IMR-90 (cell line): ENCODE data around the gene HSPB6. TPM values are rescaled to one million over a fixed set of nuclear protein-coding genes. Genes with fewer than 3 reads are reported as not detected.

Experiments
- ATAC-seq: fragments of 200-7000 bp; cut with Tn5 transposase; 2 replicates; pipeline ENCODE4 v1.9.1; 2020; ENCODE audit warnings: low read depth, mild to moderate bottlenecking, moderate library complexity
- BruUV-seq: library from RNA; stranded (reverse); fragments of 400-500 nt; replicated peaks from 2 replicates; lab custom pipeline; 2021; lab: Mats Ljungman, UMichigan
- CTCF ChIA-PET: fragments of 300-600 bp; formaldehyde crosslinking; extraction: SDS; loops from one replicate; lab custom pipeline; 2021; ENCODE audit warnings: antibody characterized with exemption; lab: Yijun Ruan, JAX
- POLR2A ChIA-PET: fragments of 300-600 bp; sonication (Branson Sonifier 250); formaldehyde crosslinking; loops from one replicate; lab custom pipeline; 2022; ENCODE audit warnings: antibody characterized with exemption; ENCODE audit not compliant: unreplicated experiment; lab: Charles Lee
- DNase-seq: peaks from one replicate; pipeline ENCODE4 v3.0.0; 2013
- H2AFZ ChIP-seq: replicated peaks from 2 replicates; pipeline ENCODE3; 2013; ENCODE audit warnings: low read length, mild to moderate bottlenecking; ENCODE audit not compliant: poor library complexity
- H2AK5ac ChIP-seq: 2 replicates; pipeline ENCODE4 v1.6.1; 2013; ENCODE audit warnings: low read depth, low read length, inconsistent platforms
- H2AK9ac ChIP-seq: replicated peaks from 2 replicates; pipeline ENCODE3; 2013; ENCODE audit warnings: mild to moderate bottlenecking, low read depth, low read length, moderate library complexity; ENCODE audit not compliant: poor library complexity
- H2BK120ac ChIP-seq: 2 replicates; pipeline ENCODE4 v1.6.1; 2013; ENCODE audit warnings: low read depth, low read length, inconsistent platforms
- H2BK15ac ChIP-seq: 3 replicates; pipeline ENCODE4 v1.6.1; 2013; ENCODE audit warnings: low read depth, low read length, inconsistent platforms
- H2BK20ac ChIP-seq: 2 replicates; pipeline ENCODE4 v1.6.1; 2013; ENCODE audit warnings: low read depth, mild to moderate bottlenecking, inconsistent platforms, low read length, moderate library complexity
- H2BK5ac ChIP-seq: 2 replicates; pipeline ENCODE4 v1.6.1; 2013; ENCODE audit warnings: mild to moderate bottlenecking, low read depth, low read length, inconsistent platforms; ENCODE audit not compliant: poor library complexity, severe bottlenecking
- H3K14ac ChIP-seq: replicated peaks from 2 replicates; pipeline ENCODE4 v1.6.1; 2013; ENCODE audit warnings: low read depth, low read length, inconsistent platforms
- H3K18ac ChIP-seq: 2 replicates; pipeline ENCODE4 v1.6.1; 2013; ENCODE audit warnings: low read depth, low read length, control low read depth
- H3K23ac ChIP-seq: 2 replicates; pipeline ENCODE4 v1.6.1; 2013; ENCODE audit warnings: low read depth, low read length, inconsistent platforms
- H3K27ac ChIP-seq: 2 replicates; pipeline ENCODE4 v1.5.1; 2013; ENCODE audit warnings: mild to moderate bottlenecking, control low read depth, low read length; ENCODE audit not compliant: insufficient read depth
- H3K27me3 ChIP-seq: 2 replicates; pipeline ENCODE4 v1.6.1; 2013; ENCODE audit warnings: low read length; ENCODE audit not compliant: control insufficient read depth, insufficient read depth
- H3K36me3 ChIP-seq: 2 replicates; pipeline ENCODE4 v1.6.1; 2013; ENCODE audit warnings: low read length, mixed read lengths; ENCODE audit not compliant: control insufficient read depth, insufficient read depth
- H3K4ac ChIP-seq: 2 replicates; pipeline ENCODE4 v1.6.1; 2013; ENCODE audit warnings: low read depth, low read length, inconsistent platforms
- H3K4me1 ChIP-seq: 2 replicates; pipeline ENCODE4 v1.6.1; 2013; ENCODE audit warnings: low read length, mixed read lengths; ENCODE audit not compliant: control insufficient read depth, insufficient read depth
- H3K4me2 ChIP-seq: 2 replicates; pipeline ENCODE4 v1.6.1; 2013; ENCODE audit warnings: low read depth, mild to moderate bottlenecking, control low read depth, low read length, moderate library complexity
- H3K4me3 ChIP-seq: 2 replicates; pipeline ENCODE4 v1.5.1; 2013; ENCODE audit warnings: low read depth, mild to moderate bottlenecking, control low read depth, low read length, moderate library complexity; ENCODE audit not compliant: insufficient read depth
- H3K56ac ChIP-seq: 2 replicates; pipeline ENCODE4 v1.6.1; 2013; ENCODE audit warnings: low read length, inconsistent platforms; ENCODE audit not compliant: insufficient read depth; ENCODE audit errors: extremely low read depth
- H3K79me1 ChIP-seq, 2 experiments: 2 replicates each; pipeline ENCODE4 v1.6.1; 2013; ENCODE audit warnings: low read length in 2 of 2, inconsistent platforms in 1 of 2, low read depth in 1 of 2
- H3K9ac ChIP-seq: 2 replicates; pipeline ENCODE4 v1.6.1; 2013; ENCODE audit warnings: low read depth, low read length, control low read depth
- H3K9me1 ChIP-seq: 2 replicates; pipeline ENCODE4 v1.6.1; 2013; ENCODE audit warnings: low read length, inconsistent platforms; ENCODE audit not compliant: insufficient read depth
- H3K9me3 ChIP-seq: 2 replicates; pipeline ENCODE4 v1.6.1; 2013; ENCODE audit warnings: low read length; ENCODE audit not compliant: control insufficient read depth, insufficient read depth
- H4K20me1 ChIP-seq: 2 replicates; pipeline ENCODE4 v1.6.1; 2013; ENCODE audit warnings: low read length, inconsistent platforms; ENCODE audit not compliant: insufficient read depth
- H4K5ac ChIP-seq: 2 replicates; pipeline ENCODE4 v1.6.1; 2013; ENCODE audit warnings: mild to moderate bottlenecking, low read depth, low read length, control low read depth
- H4K8ac ChIP-seq, 2 experiments: 2 replicates each; pipeline ENCODE4 v1.6.1; 2013; ENCODE audit warnings: low read depth in 2 of 2, low read length in 2 of 2, control low read depth in 1 of 2, inconsistent platforms in 1 of 2
- H4K91ac ChIP-seq: 2 replicates; pipeline ENCODE4 v1.6.1; 2013; ENCODE audit warnings: low read depth, low read length, inconsistent platforms; ENCODE audit not compliant: insufficient read depth
- BHLHE40 ChIP-seq: fragments of 150-350 bp; IDR thresholded peaks from 2 replicates; pipeline ENCODE4 v1.6.1; 2016; ENCODE audit warnings: mild to moderate bottlenecking, low read depth, low read length
- WGBS, 2 experiments: methylation state at CpG; one replicate each; pipeline versions ENCODE4 v1.1.5 to v1.1.7; 2013; ENCODE audit warnings: missing lambda C conversion rate in 2 of 2; ENCODE audit not compliant: insufficient read length in 1 of 2; ENCODE audit errors: extremely low coverage in 2 of 2; 5-methylcytosine and 5-hydroxymethylcytosine counted together
- dilution Hi-C: fragments of 300-500 bp; cut with HindIII; formaldehyde crosslinking; loops from one replicate; pipeline ENCODE4 v1.14.3; 2018; ENCODE audit warnings: low sequenced_read_pairs; ENCODE audit not compliant: unreplicated experiment
- in situ Hi-C: fragments of 300-500 bp; cut with MboI; formaldehyde crosslinking; loops from 3 replicates; pipeline ENCODE4 v1.14.3; 2019; ENCODE audit warnings: low sequenced_read_pairs, inconsistent platforms, mixed read lengths
- intact Hi-C: fragments of 100-400 bp; cut with micrococcal nuclease; formaldehyde crosslinking; loops from 2 replicates; pipeline ENCODE4 v1.10.0; 2022
- polyA plus RNA-seq, 3 experiments: library from polyadenylated mRNA; depleted of rRNA; stranded (reverse); fragments of >200 nt; gene quantifications; 2 replicates each; pipeline ENCODE4 v1.2.3, GENCODE V29; 2012; ENCODE audit warnings: low replicate concordance in 1 of 3
- total RNA-seq: library from RNA; depleted of rRNA; stranded (reverse); fragments of >200 nt; gene quantifications from 2 replicates; pipeline ENCODE4 v1.2.3, GENCODE V29; 2012

HSPB6 gene
- total and polyA plus RNA-seq, 2 of the 4 experiments (the other 2 are of a cell fraction): 5.7 to 206 TPM

GRCh38 chr19:35730326-35730725, 26.5 kb downstream of the HSPB6 start:
- no peaks in the 10 kb centered on the region for H3K9me1 ChIP-seq
- no peak overlapping the region for H3K4me3 ChIP-seq
- peaks cover 93% of the 10 kb centered on the region for H3K36me3 ChIP-seq
- H3K4ac ChIP-seq: no peak overlapping the region
- peaks cover 0 to 21% of the 10 kb centered on the region in 2 experiments; a peak in 3 of 4 replicates for H3K79me1 ChIP-seq
- H2BK5ac ChIP-seq: no peak overlapping the region
- H3K27me3 ChIP-seq: no peaks in the 10 kb centered on the region
- dilution Hi-C loops: no loop called here
- DNase-seq (no peak), ATAC-seq (no peak)
- ChIA-PET CTCF (interaction anchor here (0.9 kb wide), 1 partner anchor 10 kb away, joined by 5 read pairs; no protein-coding TSS in a partner anchor), POLR2A (no interaction called here)
- no peak overlapping the region for H3K4me2 ChIP-seq
- no peak for TF ChIP-seq BHLHE40
- no peak overlapping the region for H3K14ac ChIP-seq
- H3K9me3 ChIP-seq: no peaks in the 10 kb centered on the region
- no peak overlapping the region for H2BK15ac ChIP-seq
- no peak overlapping the region for H2BK120ac ChIP-seq
- peaks cover 9% of the 10 kb centered on the region for H4K20me1 ChIP-seq
- H4K8ac ChIP-seq: no peak overlapping the region
- WGBS, 2 experiments: 97% methylated on average over 15 of the region's 18 CpGs; no CpG with 5 or more reads in 1 of the 2 experiments
- H2BK20ac ChIP-seq: no peak overlapping the region
- H4K91ac ChIP-seq: no peak overlapping the region
- no peak overlapping the region for H3K27ac ChIP-seq
- no peak overlapping the region for H3K23ac ChIP-seq
- no peak overlapping the region for H3K56ac ChIP-seq
- intact Hi-C loops: no loop called here
- H2AFZ ChIP-seq: no peak overlapping the region
- H3K4me1 ChIP-seq: no peaks in the 10 kb centered on the region
- no TSS peak for BruUV-seq
- in situ Hi-C loops: no loop called here
- H4K5ac ChIP-seq: no peak overlapping the region
- H2AK5ac ChIP-seq: no peak overlapping the region
- no peak overlapping the region for H2AK9ac ChIP-seq
- no peak overlapping the region for H3K18ac ChIP-seq
- no peak overlapping the region for H3K9ac ChIP-seq
